GM21390 (cell line): Measurements from ENCODE around the gene LCMT1.
"Not testable (repeated sequence)": the region's sequence is repeated elsewhere in the genome, so short reads cannot be mapped to it uniquely, and the experiment has no call there.

ENCODE experiments used
- ATAC-seq: cut with Tn5 transposase; IDR thresholded peaks from one replicate; pipeline ENCODE4 v1.9.1; 2021; ENCODE audit not compliant: unreplicated experiment

LCMT1 gene

GRCh38 chr16:25111403-25112166, at the start of gene LCMT1:
LCMT1 (plus strand) TSS chr16:25111742; CDS start chr16:25111884, 142 bp downstream.
- peak; percentile 93 for ATAC-seq

GRCh38 chr16:25063102-25063501, 48.4 kb upstream of the LCMT1 start:
- ATAC-seq: no peak

- ATAC-seq: no peak
These were observed 47.7 kb upstream of the LCMT1 start for GRCh38 chr16:25063865-25064264.

- ATAC-seq: not testable (repeated sequence)
These were observed 47.3 kb upstream of the LCMT1 start for GRCh38 chr16:25064281-25064680.

- ATAC-seq: no peak
These were observed 46.6 kb upstream of the LCMT1 start for GRCh38 chr16:25064937-25065336.

- ATAC-seq: no peak
These were observed 45.6 kb upstream of the LCMT1 start for GRCh38 chr16:25065899-25066298.

- no peak for ATAC-seq
These were observed 45.2 kb upstream of the LCMT1 start for GRCh38 chr16:25066426-25066746.

- peak; percentile 94 for ATAC-seq
These were observed 44.6 kb upstream of the LCMT1 start for GRCh38 chr16:25066747-25067631.

GRCh38 chr16:25073854-25074253, 37.7 kb upstream of the LCMT1 start:
- ATAC-seq: no peak

- ATAC-seq: no peak
These were observed 33.1 kb upstream of the LCMT1 start for GRCh38 chr16:25078386-25078978.

GRCh38 chr16:25079637-25080378, 31.7 kb upstream of the LCMT1 start:
- no peak for ATAC-seq

GRCh38 chr16:25080420-25081131, 31.0 kb upstream of the LCMT1 start:
- ATAC-seq: no peak

GRCh38 chr16:25081702-25082101, 29.8 kb upstream of the LCMT1 start:
- no peak for ATAC-seq

- no peak for ATAC-seq
These were observed 28.5 kb upstream of the LCMT1 start for GRCh38 chr16:25083065-25083464.

- no peak for ATAC-seq
These were observed 27.8 kb upstream of the LCMT1 start for GRCh38 chr16:25083701-25084100.

GRCh38 chr16:25084797-25085196, 26.7 kb upstream of the LCMT1 start:
- ATAC-seq: no peak

GRCh38 chr16:25087761-25088160, 23.8 kb upstream of the LCMT1 start:
- ATAC-seq: no peak

- ATAC-seq: no peak
These were observed 22.2 kb upstream of the LCMT1 start for GRCh38 chr16:25089351-25089750.

- ATAC-seq: no peak
These were observed 19.1 kb upstream of the LCMT1 start for GRCh38 chr16:25092441-25092840.
